ENCODE data around the gene KRTAP16-1. TPM values are rescaled to one million over a fixed set of nuclear protein-coding genes. Genes with fewer than 3 reads are reported as not detected.
"Not testable (repeated sequence)": the region's sequence is repeated elsewhere in the genome, so short reads cannot be mapped to it uniquely, and the experiment has no call there.

The KRTAP16-1 gene, protein sequence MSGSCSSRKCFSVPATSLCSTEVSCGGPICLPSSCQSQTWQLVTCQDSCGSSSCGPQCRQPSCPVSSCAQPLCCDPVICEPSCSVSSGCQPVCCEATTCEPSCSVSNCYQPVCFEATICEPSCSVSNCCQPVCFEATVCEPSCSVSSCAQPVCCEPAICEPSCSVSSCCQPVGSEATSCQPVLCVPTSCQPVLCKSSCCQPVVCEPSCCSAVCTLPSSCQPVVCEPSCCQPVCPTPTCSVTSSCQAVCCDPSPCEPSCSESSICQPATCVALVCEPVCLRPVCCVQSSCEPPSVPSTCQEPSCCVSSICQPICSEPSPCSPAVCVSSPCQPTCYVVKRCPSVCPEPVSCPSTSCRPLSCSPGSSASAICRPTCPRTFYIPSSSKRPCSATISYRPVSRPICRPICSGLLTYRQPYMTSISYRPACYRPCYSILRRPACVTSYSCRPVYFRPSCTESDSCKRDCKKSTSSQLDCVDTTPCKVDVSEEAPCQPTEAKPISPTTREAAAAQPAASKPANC
- not detected for polyA plus RNA-seq (ENCODE audit: insufficient read length in 10 of 10)
- long read RNA-seq, donor 1, result 0 reads
- long read RNA-seq, donor 2, result 0 reads
- long read RNA-seq, donor 3, partial matches to known transcripts, result 0 of 1 reads
- long read RNA-seq, donor 3, other reads (novel, unspliced or antisense), result 0 of 1 reads
- long read RNA-seq, donor 4, result 0 reads
- long read RNA-seq, donor 5, result 0 reads
- long read RNA-seq, donor 6, result 0 reads
- long read RNA-seq, donor 7, result 0 reads
- long read RNA-seq, donor 8, result 0 reads
- long read RNA-seq, donor 9, result 0 reads

DNA sequence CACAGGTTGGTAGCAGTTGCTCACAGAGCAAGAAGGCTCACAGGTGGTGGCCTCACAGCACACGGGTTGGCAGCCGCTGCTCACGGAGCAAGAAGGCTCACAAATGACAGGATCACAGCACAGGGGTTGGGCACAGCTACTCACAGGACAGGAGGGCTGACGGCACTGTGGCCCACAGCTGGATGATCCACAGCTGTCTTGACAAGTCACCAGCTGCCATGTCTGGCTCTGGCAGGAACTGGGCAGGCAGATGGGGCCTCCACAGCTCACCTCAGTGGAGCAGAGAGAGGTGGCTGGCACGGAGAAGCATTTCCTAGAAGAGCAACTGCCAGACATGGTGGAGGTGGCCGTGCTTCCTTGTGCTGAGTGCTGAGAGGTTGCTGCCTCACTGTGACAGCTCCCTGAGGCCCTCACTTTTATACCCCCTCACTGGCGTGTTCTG, at the start of gene KRTAP16-1:
KRTAP16-1 (minus strand) TSS at position 392 of the 442 bp plus-strand sequence; CDS start at position 336, 56 bp downstream.
- peak in 1 of 3 donors; percentile 9 for DNase-seq

DNA sequence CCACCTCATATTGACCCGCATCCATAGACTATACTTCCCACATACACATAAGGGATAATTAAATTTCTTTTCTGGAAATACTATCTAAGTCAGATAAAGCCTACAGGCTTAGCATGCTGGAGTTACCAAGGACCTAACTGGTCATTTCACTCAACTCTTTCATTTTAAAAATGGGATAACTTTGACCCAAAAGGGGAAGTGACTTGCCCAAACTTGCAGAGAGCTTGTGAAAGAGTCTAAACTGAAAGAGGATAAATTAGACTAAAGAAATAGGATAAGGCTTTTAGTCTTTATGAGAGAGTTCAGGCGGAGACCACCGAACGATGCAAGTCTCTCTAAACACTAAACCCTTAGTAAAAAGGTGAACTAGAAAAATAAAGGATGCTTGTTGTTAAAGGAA, 45.4 kb upstream of the KRTAP16-1 start:
- DNase-seq, result no peak

- DNase-seq, result no peak
Observed at GRCh38 chr17:41352597-41353366, 43.7 kb upstream of the KRTAP16-1 start.

DNA sequence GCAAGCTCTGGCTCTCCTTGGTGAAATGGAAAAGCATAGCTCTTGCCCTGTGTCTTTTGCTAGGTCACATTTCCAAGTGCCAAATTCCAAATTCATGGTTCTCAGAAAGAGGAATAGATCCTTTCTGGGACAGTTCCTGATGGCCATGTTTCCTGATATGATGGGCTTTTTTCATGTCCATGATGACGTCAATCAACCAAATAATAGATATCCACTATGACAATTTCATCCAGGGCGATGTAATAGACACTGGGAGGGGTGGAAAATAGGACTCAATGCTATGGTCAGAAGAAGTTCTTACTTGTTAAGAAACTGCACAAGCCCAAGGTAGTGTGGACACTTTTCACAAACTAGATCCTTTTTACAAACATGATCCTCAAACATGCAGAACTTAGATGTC, 42.1 kb upstream of the KRTAP16-1 start:
- DNase-seq, result no peak

GRCh38 chr17:41350381-41350878, 41.3 kb upstream of the KRTAP16-1 start, which contains the start of gene KRT33A:
TSS of gene KRT33A (minus strand) at chr17:41350828. CDS start at chr17:41350767, 61 bp downstream.
- DNase-seq, result not testable (repeated sequence)

GRCh38 chr17:41347869-41348760, 39.0 kb upstream of the KRTAP16-1 start:
- no peak for DNase-seq

DNA sequence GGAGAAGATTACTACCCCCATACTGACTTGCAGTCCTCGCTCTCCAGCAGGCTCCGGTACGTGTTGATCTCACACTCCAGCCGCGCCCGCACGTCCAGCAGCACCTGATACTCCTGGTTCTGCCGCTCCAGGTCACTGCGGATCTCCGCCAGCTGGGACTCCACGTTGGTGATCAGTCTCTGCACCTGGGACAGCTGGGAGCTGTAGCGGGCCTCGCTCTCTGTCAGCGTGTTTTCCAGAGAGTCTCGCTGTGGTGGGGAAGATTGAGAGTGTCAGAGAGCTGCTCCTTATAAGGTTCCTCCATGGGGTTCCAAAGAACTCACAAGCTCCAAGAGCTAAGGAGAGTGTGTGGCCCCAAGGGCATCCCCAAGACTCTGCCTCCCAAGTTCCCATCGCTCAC, 37.3 kb upstream of the KRTAP16-1 start:
- not testable (repeated sequence) for DNase-seq

DNA sequence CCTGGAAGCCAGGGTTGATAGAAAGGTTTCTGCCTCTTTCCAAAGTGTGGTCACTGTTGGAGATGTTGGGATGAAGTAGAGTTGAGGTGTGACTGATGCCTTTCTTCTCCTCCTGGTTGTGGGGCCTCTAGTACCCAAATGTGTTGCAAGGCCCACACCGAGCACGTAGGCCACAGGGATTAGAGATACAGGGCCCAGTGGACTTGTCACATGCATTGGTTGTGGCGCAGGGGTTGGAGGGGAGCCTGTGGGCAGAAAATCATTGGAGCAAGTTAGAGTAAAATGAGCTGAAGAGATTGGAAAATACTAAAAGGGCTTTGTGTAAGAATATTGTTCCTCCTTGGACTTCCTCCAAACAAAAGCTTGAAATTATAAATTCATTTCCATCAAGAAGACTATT, 36.9 kb upstream of the KRTAP16-1 start:
- no peak for DNase-seq

DNA sequence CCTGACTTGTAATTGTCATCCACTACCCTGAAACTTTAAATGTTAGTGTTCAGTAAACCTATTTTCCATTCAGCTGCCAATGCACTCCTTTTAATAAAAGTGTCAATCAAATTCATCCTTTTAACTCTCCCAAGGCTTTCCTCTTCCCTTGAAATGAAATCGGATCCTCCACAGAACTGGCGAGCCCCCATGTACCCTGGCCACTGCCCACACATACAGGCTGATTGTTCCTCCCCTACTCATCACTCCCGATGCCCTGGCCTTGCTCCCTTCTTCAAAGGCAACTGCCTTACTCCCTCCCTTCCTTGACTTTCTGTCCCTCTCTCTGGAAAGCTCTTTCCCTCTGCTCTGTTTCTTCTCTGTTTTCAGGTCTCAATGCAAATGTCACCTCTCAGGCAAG, 33.9 kb upstream of the KRTAP16-1 start:
- DNase-seq, result no peak

- no peak for DNase-seq
Observed at GRCh38 chr17:41340934-41341861, 32.1 kb upstream of the KRTAP16-1 start.

DNA sequence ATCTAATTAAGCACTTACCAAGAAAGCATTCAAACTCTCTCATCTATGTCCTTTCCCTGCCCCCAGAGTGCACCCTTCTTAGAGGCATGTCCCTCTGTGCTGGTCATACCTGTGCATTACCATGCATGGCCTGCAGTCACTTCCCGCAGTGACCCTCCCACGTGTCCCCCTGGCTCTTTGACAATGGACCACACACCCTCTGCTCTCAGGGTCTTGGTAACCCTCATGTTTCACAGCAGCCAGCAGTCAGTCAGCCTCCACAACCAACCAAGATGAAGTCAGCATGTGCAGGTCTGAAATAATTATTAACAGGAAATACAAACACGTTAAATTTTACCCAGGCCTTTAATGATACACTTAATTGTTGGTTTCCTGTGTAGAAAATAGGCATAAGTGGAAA, 31.4 kb upstream of the KRTAP16-1 start:
- DNase-seq, result no peak

- no peak for DNase-seq
Observed at GRCh38 chr17:41339571-41340172, 30.6 kb upstream of the KRTAP16-1 start.

- DNase-seq, result no peak
Observed at GRCh38 chr17:41338961-41339485, 29.9 kb upstream of the KRTAP16-1 start.

DNA sequence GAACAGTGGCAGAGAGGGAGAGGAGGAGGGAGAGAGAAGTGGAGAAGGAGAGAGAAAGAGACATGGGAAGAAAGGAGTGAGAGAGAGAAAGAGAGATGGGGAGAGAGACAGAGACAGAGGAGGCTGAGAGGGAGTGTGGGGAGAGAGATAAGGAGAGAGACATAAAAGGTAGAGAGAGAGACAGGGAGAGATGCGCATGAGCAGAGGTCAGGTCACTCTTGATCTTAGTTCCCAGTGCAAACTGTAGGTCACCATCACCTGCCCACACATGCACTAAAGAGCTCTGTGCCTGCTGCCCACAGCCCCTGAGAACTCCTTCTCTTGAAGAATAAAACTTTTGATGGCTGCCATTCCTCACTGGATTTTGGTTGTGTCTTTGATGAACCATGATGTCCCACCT, 26.6 kb upstream of the KRTAP16-1 start:
- DNase-seq, result no peak

DNA sequence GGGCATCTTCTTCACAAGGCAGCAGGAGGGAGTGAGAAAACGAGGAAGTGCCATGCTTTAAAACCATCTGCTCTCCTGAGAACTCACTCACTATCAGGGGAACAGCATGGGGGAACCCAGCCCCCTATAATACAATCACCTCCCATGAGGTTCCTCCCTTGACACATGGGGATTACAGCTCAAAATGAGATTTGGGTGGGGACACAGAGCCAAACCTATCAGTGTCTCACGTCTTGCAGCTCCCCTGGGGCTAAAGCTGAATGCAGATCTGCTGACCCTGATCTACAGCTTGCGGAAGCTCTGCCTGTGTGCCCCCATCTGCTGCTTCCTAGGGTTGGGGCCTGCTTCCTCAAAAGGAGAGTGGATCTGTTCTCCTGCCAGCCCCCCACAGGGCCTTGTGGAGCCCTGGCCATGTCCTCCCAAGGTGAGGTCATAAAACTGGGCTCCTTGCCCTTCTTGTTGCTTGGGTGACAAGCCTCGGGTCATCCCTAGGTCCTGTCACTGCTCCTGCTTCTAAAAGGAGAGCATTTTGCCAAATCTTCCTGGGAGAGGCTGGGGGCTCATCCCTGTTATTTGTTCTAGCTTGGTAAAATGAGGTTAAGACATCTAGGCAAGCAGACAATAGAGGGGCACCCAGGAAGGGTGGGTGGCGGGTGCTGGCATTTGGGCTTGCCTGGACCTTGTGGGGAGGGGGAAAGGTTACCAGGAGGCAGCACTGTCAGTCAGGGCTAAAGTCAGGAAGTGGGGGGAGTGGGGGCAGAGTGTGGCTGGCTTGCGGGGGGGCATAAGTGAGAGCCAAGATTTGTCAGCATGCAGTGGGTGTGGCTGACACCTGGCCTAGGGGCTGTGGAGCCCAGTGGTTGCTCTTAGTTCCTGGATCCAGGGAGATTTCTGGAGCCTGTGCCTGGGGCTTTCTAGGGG, 25.5 kb upstream of the KRTAP16-1 start:
- DNase-seq, result no peak

DNA sequence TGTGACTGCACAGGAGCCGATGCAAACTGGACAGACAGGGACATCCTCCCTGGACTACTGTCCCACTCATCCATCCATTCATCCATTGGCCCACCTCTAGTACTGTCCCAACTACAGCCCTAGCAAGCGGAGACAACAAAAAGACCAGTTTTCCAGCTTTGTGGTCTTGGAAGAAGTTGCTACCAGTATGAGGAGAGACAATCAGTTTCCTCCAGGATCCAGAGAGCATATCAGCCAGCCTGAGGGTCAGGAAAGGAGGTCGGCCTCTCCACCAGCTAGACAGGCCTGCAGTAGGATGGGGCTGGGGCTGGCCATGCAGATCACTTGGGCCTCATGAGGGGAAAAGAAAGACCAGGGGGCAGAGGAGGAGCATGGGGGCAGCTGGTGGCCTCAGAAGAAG, 24.7 kb upstream of the KRTAP16-1 start:
- DNase-seq, result no peak

DNA sequence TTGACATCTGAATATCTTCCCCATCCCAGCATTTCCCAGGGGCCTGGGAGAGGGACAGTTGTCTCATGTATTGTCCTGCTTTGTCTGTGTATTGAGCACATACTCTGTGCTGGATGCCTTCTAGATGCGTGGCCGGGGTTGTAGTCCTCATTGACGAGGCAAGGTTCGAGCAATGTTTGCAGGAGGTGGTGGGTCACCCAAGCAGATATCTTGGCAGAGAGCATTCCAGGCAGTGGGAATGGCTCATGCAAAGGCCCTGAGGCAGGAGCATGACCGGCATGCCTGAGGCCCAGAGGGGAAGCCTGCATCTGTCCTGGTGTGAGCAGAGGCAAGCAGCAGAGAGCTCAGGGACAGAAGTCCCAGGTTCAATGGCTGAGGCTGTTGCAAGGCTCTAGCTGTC, 24.0 kb upstream of the KRTAP16-1 start:
- no peak for DNase-seq

- no peak for DNase-seq
Observed at GRCh38 chr17:41332239-41332638, 23.1 kb upstream of the KRTAP16-1 start.

Measured in muscle of back (tissue), 13 donors.